Measurements from ENCODE around the gene NVL.

Gene NVL

GRCh38 chr1:224201853-224202252, 128.1 kb downstream of the NVL start:
- no peaks in the 10 kb centered on the region for H3K9me3 ChIP-seq (ENCODE audit: insufficient read depth, low read length, severe bottlenecking)
- TF ChIP-seq CTCF (IDR thresholded peaks at IDR 0.05; ENCODE audit: borderline replicate concordance, extremely low read depth, low read length, poor library complexity, severe bottlenecking) (no peak), EZH2 (IDR thresholded peaks at IDR 0.05; ENCODE audit: borderline replicate concordance, low read depth, low read length, severe bottlenecking) (no peak)
- ATAC-seq (ENCODE audit: insufficient read depth, low read depth): no peak
- no peak overlapping the region for H3K9ac ChIP-seq (ENCODE audit: low read depth, low read length)
- no peak for DNase-seq
- no peak overlapping the region for H3K4me2 ChIP-seq (ENCODE audit: insufficient read depth, low read length)
- H3K4me1 ChIP-seq (ENCODE audit: insufficient read depth, low read length): peaks cover 29% of the 10 kb centered on the region
- H4K20me1 ChIP-seq (ENCODE audit: insufficient read depth, low read length): no peaks in the 10 kb centered on the region
- no peak overlapping the region for H3K27ac ChIP-seq (ENCODE audit: low read length)
- no peaks in the 10 kb centered on the region for H3K79me2 ChIP-seq (ENCODE audit: insufficient read depth, low read length)
- H3K27me3 ChIP-seq (ENCODE audit: insufficient read depth, low read length, poor library complexity): no peaks in the 10 kb centered on the region
- no peaks in the 10 kb centered on the region for H3K36me3 ChIP-seq (ENCODE audit: insufficient read depth, low read length)
- no peak overlapping the region for H3K4me3 ChIP-seq (ENCODE audit: low read depth in 1 of 2, low read length in 2 of 2)
- no peak overlapping the region for H2AFZ ChIP-seq (ENCODE audit: low read depth, low read length)

GRCh38 chr1:224201383-224201782, 128.6 kb downstream of the NVL start:
- no peak for ATAC-seq (ENCODE audit: insufficient read depth, low read depth)
- H3K27ac ChIP-seq (ENCODE audit: low read length): no peak overlapping the region
- no peak overlapping the region for H3K4me3 ChIP-seq (ENCODE audit: low read depth in 1 of 2, low read length in 2 of 2)

GRCh38 chr1:224199679-224200078, 130.3 kb downstream of the NVL start:
- no peak overlapping the region for H3K4me2 ChIP-seq (ENCODE audit: insufficient read depth, low read length)
- H3K79me2 ChIP-seq (ENCODE audit: insufficient read depth, low read length): no peaks in the 10 kb centered on the region
- H3K4me3 ChIP-seq (ENCODE audit: low read depth in 1 of 2, low read length in 2 of 2): no peak overlapping the region
- peaks cover 17% of the 10 kb centered on the region for H3K4me1 ChIP-seq (ENCODE audit: insufficient read depth, low read length)
- H3K27me3 ChIP-seq (ENCODE audit: insufficient read depth, low read length, poor library complexity): no peaks in the 10 kb centered on the region
- no peaks in the 10 kb centered on the region for H3K36me3 ChIP-seq (ENCODE audit: insufficient read depth, low read length)
- H3K9me3 ChIP-seq (ENCODE audit: insufficient read depth, low read length, severe bottlenecking): no peaks in the 10 kb centered on the region
- H3K27ac ChIP-seq (ENCODE audit: low read length): no peak overlapping the region
- no peak overlapping the region for H2AFZ ChIP-seq (ENCODE audit: low read depth, low read length)
- no peaks in the 10 kb centered on the region for H4K20me1 ChIP-seq (ENCODE audit: insufficient read depth, low read length)
- no peak overlapping the region for H3K9ac ChIP-seq (ENCODE audit: low read depth, low read length)
- no peak for TF ChIP-seq EZH2 (IDR thresholded peaks at IDR 0.05; ENCODE audit: borderline replicate concordance, low read depth, low read length, severe bottlenecking)
- TF ChIP-seq CTCF (IDR thresholded peaks at IDR 0.05; ENCODE audit: borderline replicate concordance, extremely low read depth, low read length, poor library complexity, severe bottlenecking): no peak
- ATAC-seq (ENCODE audit: insufficient read depth, low read depth) (no peak), DNase-seq (no peak)

More at GRCh38 chr1:224201383-224201782, 128.6 kb downstream of the NVL start:
- no peaks in the 10 kb centered on the region for H3K79me2 ChIP-seq (ENCODE audit: insufficient read depth, low read length)
- no peak overlapping the region for H2AFZ ChIP-seq (ENCODE audit: low read depth, low read length)
- TF ChIP-seq CTCF (IDR thresholded peaks at IDR 0.05; ENCODE audit: borderline replicate concordance, extremely low read depth, low read length, poor library complexity, severe bottlenecking) (no peak), EZH2 (IDR thresholded peaks at IDR 0.05; ENCODE audit: borderline replicate concordance, low read depth, low read length, severe bottlenecking) (no peak)
- H3K9me3 ChIP-seq (ENCODE audit: insufficient read depth, low read length, severe bottlenecking): no peaks in the 10 kb centered on the region
- H3K4me2 ChIP-seq (ENCODE audit: insufficient read depth, low read length): no peak overlapping the region
- peaks cover 29% of the 10 kb centered on the region for H3K4me1 ChIP-seq (ENCODE audit: insufficient read depth, low read length)
- no peak for DNase-seq
- no peaks in the 10 kb centered on the region for H3K27me3 ChIP-seq (ENCODE audit: insufficient read depth, low read length, poor library complexity)
- H3K36me3 ChIP-seq (ENCODE audit: insufficient read depth, low read length): no peaks in the 10 kb centered on the region
- no peaks in the 10 kb centered on the region for H4K20me1 ChIP-seq (ENCODE audit: insufficient read depth, low read length)
- H3K9ac ChIP-seq (ENCODE audit: low read depth, low read length): no peak overlapping the region

- ATAC-seq (ENCODE audit: insufficient read depth, low read depth): no peak
- Histone ChIP-seq H2AFZ (ENCODE audit: low read depth, low read length) (no peak overlapping the region), H3K9me3 (ENCODE audit: insufficient read depth, low read length, severe bottlenecking) (no peaks in the 10 kb centered on the region), H3K4me3 (ENCODE audit: low read depth in 1 of 2, low read length in 2 of 2) (no peak overlapping the region), H3K79me2 (ENCODE audit: insufficient read depth, low read length) (no peaks in the 10 kb centered on the region), H3K4me2 (ENCODE audit: insufficient read depth, low read length) (no peak overlapping the region), H3K4me1 (ENCODE audit: insufficient read depth, low read length) (peaks cover 6% of the 10 kb centered on the region), H4K20me1 (ENCODE audit: insufficient read depth, low read length) (no peaks in the 10 kb centered on the region), H3K27me3 (ENCODE audit: insufficient read depth, low read length, poor library complexity) (no peaks in the 10 kb centered on the region), H3K27ac (ENCODE audit: low read length) (no peak overlapping the region), H3K36me3 (ENCODE audit: insufficient read depth, low read length) (peaks cover 5% of the 10 kb centered on the region; the same call in 1 of the 2 replicates), H3K9ac (ENCODE audit: low read depth, low read length) (no peak overlapping the region)
- no peak for TF ChIP-seq EZH2 (IDR thresholded peaks at IDR 0.05; ENCODE audit: borderline replicate concordance, low read depth, low read length, severe bottlenecking)
- TF ChIP-seq CTCF (IDR thresholded peaks at IDR 0.05; ENCODE audit: borderline replicate concordance, extremely low read depth, low read length, poor library complexity, severe bottlenecking): no peak
- no peak for DNase-seq
These were observed 131.4 kb downstream of the NVL start for GRCh38 chr1:224198572-224198971.

Data from DND-41 (cell line).